HepG2 (cell line): Measurements from ENCODE around the gene DGKD. TPM values are rescaled to one million over a fixed set of nuclear protein-coding genes. Genes with fewer than 3 reads are reported as not detected.

Experiments used
- ATRX ChIP-seq: sonication (generic); formaldehyde crosslinking; IDR thresholded peaks from 2 replicates; pipeline ENCODE4 v1.4.0; 2020; ENCODE audit warnings: missing genetic modification reagents, borderline replicate concordance
- BRCA1 ChIP-seq: sonication (generic); formaldehyde crosslinking; IDR thresholded peaks from 2 replicates; pipeline ENCODE4 v1.4.0; 2020; ENCODE audit warnings: missing genetic modification reagents
- ELF1 ChIP-seq: sonication (generic); formaldehyde crosslinking; IDR thresholded peaks from 2 replicates; pipeline ENCODE4 v1.4.0; 2020; ENCODE audit warnings: missing genetic modification reagents
- FOXJ3 ChIP-seq: sonication (generic); formaldehyde crosslinking; IDR thresholded peaks from 2 replicates; pipeline ENCODE4 v1.4.0; 2020; ENCODE audit warnings: missing genetic modification reagents, mild to moderate bottlenecking, borderline replicate concordance
- KLF12 ChIP-seq: sonication (generic); formaldehyde crosslinking; IDR thresholded peaks from 2 replicates; pipeline ENCODE4 v1.4.0; 2020; ENCODE audit warnings: missing genetic modification reagents, borderline replicate concordance
- KLF6 ChIP-seq: IDR thresholded peaks from 2 replicates; pipeline ENCODE4 v1.8.0; 2016; ENCODE audit warnings: missing biosample characterization, missing genetic modification reagents
- MYC ChIP-seq: sonication (generic); formaldehyde crosslinking; IDR thresholded peaks from 2 replicates; pipeline ENCODE4 v1.9.0; 2021; ENCODE audit warnings: missing genetic modification reagents, borderline replicate concordance
- NFATC3 ChIP-seq: sonication (generic); formaldehyde crosslinking; IDR thresholded peaks from 2 replicates; pipeline ENCODE4 v1.5.1; 2020; ENCODE audit warnings: mild to moderate bottlenecking, missing genetic modification reagents
- NFYB ChIP-seq: sonication (generic); formaldehyde crosslinking; IDR thresholded peaks from 2 replicates; pipeline ENCODE4 v1.4.0; 2020; ENCODE audit warnings: missing genetic modification reagents
- RXRA ChIP-seq: sonication (generic); formaldehyde crosslinking; IDR thresholded peaks from 2 replicates; pipeline ENCODE4 v1.5.1; 2020; ENCODE audit warnings: missing genetic modification reagents
- SIN3B ChIP-seq: fragments of 150-350 bp; IDR thresholded peaks from 2 replicates; pipeline ENCODE4 v1.6.1; 2014; ENCODE audit warnings: low read length
- SMAD9 ChIP-seq: sonication (generic); formaldehyde crosslinking; IDR thresholded peaks from 2 replicates; pipeline ENCODE4 v1.5.1; 2020; ENCODE audit warnings: mild to moderate bottlenecking, missing genetic modification reagents
- TAF1 ChIP-seq: sonication (generic); formaldehyde crosslinking; IDR thresholded peaks from 2 replicates; pipeline ENCODE4 v1.4.0; 2020; ENCODE audit warnings: missing genetic modification reagents
- TOPORS ChIP-seq: sonication (generic); formaldehyde crosslinking; IDR thresholded peaks from 2 replicates; pipeline ENCODE4 v1.8.0; 2023; ENCODE audit warnings: mild to moderate bottlenecking, missing genetic modification reagents
- ZNF234 ChIP-seq: sonication (generic); formaldehyde crosslinking; conservative IDR thresholded peaks from 2 replicates; pipeline ENCODE4 v1.5.1; 2020; ENCODE audit warnings: mild to moderate bottlenecking, missing genetic modification reagents
- ZNF34 ChIP-seq: sonication (generic); formaldehyde crosslinking; IDR thresholded peaks from 2 replicates; pipeline ENCODE4 v1.4.0; 2020; ENCODE audit warnings: mild to moderate bottlenecking, missing genetic modification reagents, borderline replicate concordance
- ZNF451 ChIP-seq: sonication (generic); formaldehyde crosslinking; IDR thresholded peaks from 2 replicates; pipeline ENCODE4 v1.5.0; 2020; ENCODE audit warnings: mild to moderate bottlenecking, missing genetic modification reagents
- ZNF605 ChIP-seq: sonication (generic); formaldehyde crosslinking; IDR thresholded peaks from 2 replicates; pipeline ENCODE4 v1.8.0; 2022; ENCODE audit warnings: mild to moderate bottlenecking, missing genetic modification reagents
- ZNF644 ChIP-seq: IDR thresholded peaks from 2 replicates; pipeline ENCODE4 v1.6.1; 2016; ENCODE audit warnings: low read depth
- ZNF713 ChIP-seq: sonication (generic); formaldehyde crosslinking; IDR thresholded peaks from 2 replicates; pipeline ENCODE4 v1.4.0; 2020; ENCODE audit warnings: mild to moderate bottlenecking, missing genetic modification reagents
- ZNF737 ChIP-seq: sonication (generic); formaldehyde crosslinking; IDR thresholded peaks from 2 replicates; pipeline ENCODE4 v1.5.0; 2020; ENCODE audit warnings: missing genetic modification reagents, mild to moderate bottlenecking, borderline replicate concordance
- ZSCAN25 ChIP-seq: sonication (generic); formaldehyde crosslinking; IDR thresholded peaks from 2 replicates; pipeline ENCODE4 v1.8.0; 2022; ENCODE audit warnings: mild to moderate bottlenecking, missing genetic modification reagents
- polyA plus RNA-seq, 8 experiments: library from polyadenylated mRNA; depleted of rRNA in 3 of 8; stranded (reverse) in 7 of 8; unstranded in 1 of 8; fragments of >200 nt; fragmentation: Illumina TruSeq in 4 of 8; extraction: Trizol in 4 of 8; gene quantifications; 2 replicates each; pipeline versions ENCODE4 v1.2.1 to v1.2.3, GENCODE V29; 2011 to 2016; ENCODE audit warnings: low read depth in 4 of 8, missing spikeins in 1 of 8, mixed read lengths in 1 of 8; ENCODE audit not compliant: insufficient read depth in 1 of 8
- total RNA-seq, 5 experiments: library from RNA; depleted of rRNA; stranded (reverse); fragments of >200 nt; fragmentation: Illumina TruSeq; extraction: Trizol; gene quantifications; 2 replicates each; pipeline ENCODE4 v1.2.3, GENCODE V29; 2016; ENCODE audit warnings: low read depth in 1 of 5
- TF ChIP-seq, protein P1 (sequence below): sonication (generic); formaldehyde crosslinking; conservative IDR thresholded peaks from 2 replicates; pipeline ENCODE4 v1.4.0; 2020; ENCODE audit warnings: mild to moderate bottlenecking, missing genetic modification reagents, moderate library complexity
- TF ChIP-seq, protein P2 (sequence below): sonication (generic); formaldehyde crosslinking; IDR thresholded peaks from 2 replicates; pipeline ENCODE4 v1.4.0; 2020; ENCODE audit warnings: missing genetic modification reagents
- TF ChIP-seq, protein P3 (sequence below): sonication (generic); formaldehyde crosslinking; IDR thresholded peaks from 2 replicates; pipeline ENCODE4 v1.4.0; 2020; ENCODE audit warnings: missing genetic modification reagents

DGKD gene
- total and polyA plus RNA-seq, 2 of the 13 experiments (the other 11 are each of a cell fraction or from before 2014, with no cell fraction given): 24.5 to 33.2 TPM

- no peak for TF ChIP-seq ZNF644 (CRISPR knock-in tag)
- peak; percentile 34; the same call in 1 of the 2 replicates for TF ChIP-seq ELF1 (CRISPR knock-in tag)
- TF ChIP-seq, protein P1, sequence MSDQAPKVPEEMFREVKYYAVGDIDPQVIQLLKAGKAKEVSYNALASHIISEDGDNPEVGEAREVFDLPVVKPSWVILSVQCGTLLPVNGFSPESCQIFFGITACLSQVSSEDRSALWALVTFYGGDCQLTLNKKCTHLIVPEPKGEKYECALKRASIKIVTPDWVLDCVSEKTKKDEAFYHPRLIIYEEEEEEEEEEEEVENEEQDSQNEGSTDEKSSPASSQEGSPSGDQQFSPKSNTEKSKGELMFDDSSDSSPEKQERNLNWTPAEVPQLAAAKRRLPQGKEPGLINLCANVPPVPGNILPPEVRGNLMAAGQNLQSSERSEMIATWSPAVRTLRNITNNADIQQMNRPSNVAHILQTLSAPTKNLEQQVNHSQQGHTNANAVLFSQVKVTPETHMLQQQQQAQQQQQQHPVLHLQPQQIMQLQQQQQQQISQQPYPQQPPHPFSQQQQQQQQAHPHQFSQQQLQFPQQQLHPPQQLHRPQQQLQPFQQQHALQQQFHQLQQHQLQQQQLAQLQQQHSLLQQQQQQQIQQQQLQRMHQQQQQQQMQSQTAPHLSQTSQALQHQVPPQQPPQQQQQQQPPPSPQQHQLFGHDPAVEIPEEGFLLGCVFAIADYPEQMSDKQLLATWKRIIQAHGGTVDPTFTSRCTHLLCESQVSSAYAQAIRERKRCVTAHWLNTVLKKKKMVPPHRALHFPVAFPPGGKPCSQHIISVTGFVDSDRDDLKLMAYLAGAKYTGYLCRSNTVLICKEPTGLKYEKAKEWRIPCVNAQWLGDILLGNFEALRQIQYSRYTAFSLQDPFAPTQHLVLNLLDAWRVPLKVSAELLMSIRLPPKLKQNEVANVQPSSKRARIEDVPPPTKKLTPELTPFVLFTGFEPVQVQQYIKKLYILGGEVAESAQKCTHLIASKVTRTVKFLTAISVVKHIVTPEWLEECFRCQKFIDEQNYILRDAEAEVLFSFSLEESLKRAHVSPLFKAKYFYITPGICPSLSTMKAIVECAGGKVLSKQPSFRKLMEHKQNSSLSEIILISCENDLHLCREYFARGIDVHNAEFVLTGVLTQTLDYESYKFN: peak; percentile 69
- 0 out of 2 replicates have a peak, but pooled peaks have one; percentile 22 for TF ChIP-seq KLF12 (CRISPR knock-in tag)
- TF ChIP-seq MYC: 0 out of 2 replicates have a peak, but pooled peaks have one; percentile 4
- no peak for TF ChIP-seq NFATC3
- TF ChIP-seq ZNF605: 0 out of 2 replicates have a peak, but pooled peaks have one; percentile 34
- no peak for TF ChIP-seq ZSCAN25
- 0 out of 2 replicates have a peak, but pooled peaks have one; percentile 1 for TF ChIP-seq SMAD9 (CRISPR knock-in tag)
- 0 out of 2 replicates have a peak, but pooled peaks have one; percentile 17 for TF ChIP-seq TAF1 (CRISPR knock-in tag)
- TF ChIP-seq ZNF713: no peak
- no peak for TF ChIP-seq ZNF34
- no peak for TF ChIP-seq ATRX (CRISPR knock-in tag)
- no peak; the same call in 1 of the 2 replicates for TF ChIP-seq RXRA
- TF ChIP-seq KLF6 (CRISPR knock-in tag): 0 out of 2 replicates have a peak, but pooled peaks have one; percentile 67
- no peak for TF ChIP-seq NFYB (CRISPR knock-in tag)
- no peak for TF ChIP-seq BRCA1 (CRISPR knock-in tag)
- no peak for TF ChIP-seq TOPORS (CRISPR knock-in tag)
- no peak for TF ChIP-seq SIN3B
- no peak; the same call in 1 of the 2 replicates for TF ChIP-seq ZNF451 (CRISPR knock-in tag)
- TF ChIP-seq FOXJ3 (CRISPR knock-in tag): no peak
- TF ChIP-seq, protein P2, sequence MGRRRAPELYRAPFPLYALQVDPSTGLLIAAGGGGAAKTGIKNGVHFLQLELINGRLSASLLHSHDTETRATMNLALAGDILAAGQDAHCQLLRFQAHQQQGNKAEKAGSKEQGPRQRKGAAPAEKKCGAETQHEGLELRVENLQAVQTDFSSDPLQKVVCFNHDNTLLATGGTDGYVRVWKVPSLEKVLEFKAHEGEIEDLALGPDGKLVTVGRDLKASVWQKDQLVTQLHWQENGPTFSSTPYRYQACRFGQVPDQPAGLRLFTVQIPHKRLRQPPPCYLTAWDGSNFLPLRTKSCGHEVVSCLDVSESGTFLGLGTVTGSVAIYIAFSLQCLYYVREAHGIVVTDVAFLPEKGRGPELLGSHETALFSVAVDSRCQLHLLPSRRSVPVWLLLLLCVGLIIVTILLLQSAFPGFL: no peak
- TF ChIP-seq, protein P3, sequence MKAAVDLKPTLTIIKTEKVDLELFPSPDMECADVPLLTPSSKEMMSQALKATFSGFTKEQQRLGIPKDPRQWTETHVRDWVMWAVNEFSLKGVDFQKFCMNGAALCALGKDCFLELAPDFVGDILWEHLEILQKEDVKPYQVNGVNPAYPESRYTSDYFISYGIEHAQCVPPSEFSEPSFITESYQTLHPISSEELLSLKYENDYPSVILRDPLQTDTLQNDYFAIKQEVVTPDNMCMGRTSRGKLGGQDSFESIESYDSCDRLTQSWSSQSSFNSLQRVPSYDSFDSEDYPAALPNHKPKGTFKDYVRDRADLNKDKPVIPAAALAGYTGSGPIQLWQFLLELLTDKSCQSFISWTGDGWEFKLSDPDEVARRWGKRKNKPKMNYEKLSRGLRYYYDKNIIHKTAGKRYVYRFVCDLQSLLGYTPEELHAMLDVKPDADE (CRISPR knock-in tag): no peak
- no peak for TF ChIP-seq ZNF234 (CRISPR knock-in tag)
- TF ChIP-seq ZNF737 (CRISPR knock-in tag): no peak
These were observed at the start of gene DGKD (continued) for GRCh38 chr2:233353769-233354499.
